Neural cell (in vitro differentiated cells): ENCODE measurements around the gene UTP14A. TPM values are rescaled to one million over a fixed set of nuclear protein-coding genes. Genes with fewer than 3 reads are reported as not detected.

Experiments
- H2AFZ ChIP-seq: fragments of 200-600, 300-800 bp; sonication (generic), shearing (Covaris generic); 2 replicates; pipeline ENCODE4 v1.6.0; 2014; ENCODE audit warnings: low read depth, mild to moderate bottlenecking, antibody characterized with exemption, low read length, moderate library complexity
- H3F3A ChIP-seq: fragments of 200-600 bp; shearing (Covaris generic); 2 replicates; pipeline ENCODE4 v1.6.1; 2016; ENCODE audit warnings: mild to moderate bottlenecking, moderate library complexity, mixed read lengths, antibody characterized with exemption, low read length; ENCODE audit not compliant: insufficient read depth, poor library complexity, severe bottlenecking
- H3K27ac ChIP-seq: fragments of 200-600, 300-800 bp; sonication (generic), shearing (Covaris generic); 2 replicates; pipeline ENCODE4 v1.5.1; 2014; ENCODE audit warnings: mild to moderate bottlenecking, low read length, moderate library complexity
- H3K27me3 ChIP-seq: fragments of 300-800, 200-600 bp; sonication (generic), shearing (Covaris generic); 2 replicates; pipeline ENCODE4 v1.6.0; 2014; ENCODE audit warnings: mild to moderate bottlenecking, low read depth, low read length, moderate library complexity; ENCODE audit not compliant: insufficient read depth
- H3K36me3 ChIP-seq: fragments of 300-800, 200-600 bp; sonication (generic), shearing (Covaris generic); 2 replicates; pipeline ENCODE4 v1.5.1; 2014; ENCODE audit warnings: mild to moderate bottlenecking, antibody characterized with exemption, low read length, moderate library complexity; ENCODE audit not compliant: insufficient read depth
- H3K4me2 ChIP-seq: fragments of 300-800, 200-600 bp; sonication (generic), shearing (Covaris generic); 2 replicates; pipeline ENCODE4 v1.6.0; 2014; ENCODE audit warnings: mild to moderate bottlenecking, low read length
- H3K4me3 ChIP-seq: fragments of 300-800, 200-600 bp; sonication (generic), shearing (Covaris generic); 2 replicates; pipeline ENCODE4 v1.5.1; 2014; ENCODE audit warnings: mild to moderate bottlenecking, low read length, moderate library complexity
- H3K79me2 ChIP-seq: fragments of 200-600 bp; shearing (Covaris generic); replicated peaks from 2 replicates; pipeline ENCODE4 v1.6.0; 2014; ENCODE audit warnings: mild to moderate bottlenecking, low read length, moderate library complexity; ENCODE audit not compliant: insufficient read depth
- H3K9ac ChIP-seq: fragments of 300-800, 200-600 bp; sonication (generic), shearing (Covaris generic); 2 replicates; pipeline ENCODE4 v1.6.1; 2016; ENCODE audit warnings: mild to moderate bottlenecking, low read length, mixed read lengths
- H3K9me2 ChIP-seq: fragments of 200-600 bp; shearing (Covaris generic); 2 replicates; pipeline ENCODE4 v1.6.1; 2016; ENCODE audit warnings: mild to moderate bottlenecking, low read length, mixed read lengths; ENCODE audit not compliant: insufficient read depth
- H3K9me3 ChIP-seq: fragments of 200-600, 300-800 bp; sonication (generic), shearing (Covaris generic); 2 replicates; pipeline ENCODE4 v1.6.1; 2016; ENCODE audit warnings: mild to moderate bottlenecking, mixed run types, low read length, moderate library complexity, mixed read lengths
- H4K20me1 ChIP-seq: fragments of 200-600 bp; shearing (Covaris generic); 2 replicates; pipeline ENCODE4 v1.6.1; 2016; ENCODE audit warnings: mild to moderate bottlenecking, mixed run types; ENCODE audit not compliant: insufficient read depth
- EP300 ChIP-seq: fragments of 450-650 bp; conservative IDR thresholded peaks from 2 replicates; pipeline ENCODE4 v1.6.1; 2014; ENCODE audit warnings: antibody characterized with exemption, mild to moderate bottlenecking, moderate library complexity; ENCODE audit not compliant: poor library complexity, severe bottlenecking
- EZH2 ChIP-seq: fragments of 200-600, 300-800 bp; shearing (Covaris generic), sonication (generic); IDR thresholded peaks from 2 replicates; pipeline ENCODE4 v1.6.1; 2014; ENCODE audit warnings: antibody characterized with exemption, low read length, borderline replicate concordance, mild to moderate bottlenecking; ENCODE audit not compliant: insufficient read depth, poor library complexity, severe bottlenecking
- MXI1 ChIP-seq: fragments of 450-650 bp; conservative IDR thresholded peaks from 2 replicates; pipeline ENCODE4 v1.6.1; 2014; ENCODE audit warnings: antibody characterized with exemption, mild to moderate bottlenecking; ENCODE audit not compliant: poor library complexity, severe bottlenecking
- POLR2AphosphoS5 ChIP-seq: IDR thresholded peaks from 2 replicates; pipeline ENCODE4 v1.6.1; 2012
- RAD21 ChIP-seq: fragments of 450-650 bp; conservative IDR thresholded peaks from 2 replicates; pipeline ENCODE4 v1.6.1; 2014; ENCODE audit warnings: antibody characterized with exemption, mild to moderate bottlenecking, moderate library complexity
- SMC3 ChIP-seq: fragments of 450-650 bp; conservative IDR thresholded peaks from 2 replicates; pipeline ENCODE4 v1.6.1; 2014; ENCODE audit warnings: antibody characterized with exemption, mild to moderate bottlenecking, moderate library complexity; ENCODE audit not compliant: poor library complexity
- TAF1 ChIP-seq: IDR thresholded peaks from 2 replicates; pipeline ENCODE4 v1.6.1; 2012; ENCODE audit warnings: low read depth
- polyA plus RNA-seq: library from polyadenylated mRNA; depleted of rRNA; stranded (reverse); fragments of >200 nt; gene quantifications from 2 replicates; pipeline ENCODE4 v1.2.3, GENCODE V29; 2014
- TF ChIP-seq, protein P1 (sequence below): IDR thresholded peaks from 2 replicates; pipeline ENCODE4 v1.6.1; 2012; ENCODE audit warnings: borderline replicate concordance
- TF ChIP-seq, protein P2 (sequence below): fragments of 450-650 bp; IDR thresholded peaks from 2 replicates; pipeline ENCODE4 v1.5.1; 2014; ENCODE audit warnings: antibody characterized with exemption, mild to moderate bottlenecking, moderate library complexity; ENCODE audit not compliant: poor library complexity, severe bottlenecking

Gene UTP14A
- polyA plus RNA-seq, 1 donor from 2014 or later = 10.5 TPM

DNA sequence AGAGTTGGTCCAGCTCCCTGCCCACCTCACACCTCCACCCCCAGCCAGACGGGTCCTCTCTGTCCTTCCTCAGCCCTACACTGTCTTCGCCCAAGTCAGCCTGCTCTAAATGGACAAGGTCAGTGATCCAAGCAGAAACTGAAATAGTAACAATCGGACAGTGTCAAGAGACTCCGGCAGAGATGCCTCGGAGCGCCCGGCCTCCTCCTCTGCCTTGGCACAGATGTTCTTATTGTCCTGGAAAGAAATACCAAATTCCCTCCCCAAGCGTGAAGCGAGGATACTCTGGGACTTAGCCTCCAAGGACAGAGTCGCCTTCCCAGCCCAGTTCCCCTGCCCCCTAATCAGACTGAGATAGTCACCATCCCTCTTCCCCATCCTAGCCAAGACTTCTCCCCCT, 28.5 kb downstream of the UTP14A start:
- H3K9me2 ChIP-seq = no peaks in the 10 kb centered on the region
- H3K4me3 ChIP-seq = no peak overlapping the region
- no peaks in the 10 kb centered on the region for H4K20me1 ChIP-seq
- H2AFZ ChIP-seq = no peak overlapping the region
- TF ChIP-seq, protein P1, sequence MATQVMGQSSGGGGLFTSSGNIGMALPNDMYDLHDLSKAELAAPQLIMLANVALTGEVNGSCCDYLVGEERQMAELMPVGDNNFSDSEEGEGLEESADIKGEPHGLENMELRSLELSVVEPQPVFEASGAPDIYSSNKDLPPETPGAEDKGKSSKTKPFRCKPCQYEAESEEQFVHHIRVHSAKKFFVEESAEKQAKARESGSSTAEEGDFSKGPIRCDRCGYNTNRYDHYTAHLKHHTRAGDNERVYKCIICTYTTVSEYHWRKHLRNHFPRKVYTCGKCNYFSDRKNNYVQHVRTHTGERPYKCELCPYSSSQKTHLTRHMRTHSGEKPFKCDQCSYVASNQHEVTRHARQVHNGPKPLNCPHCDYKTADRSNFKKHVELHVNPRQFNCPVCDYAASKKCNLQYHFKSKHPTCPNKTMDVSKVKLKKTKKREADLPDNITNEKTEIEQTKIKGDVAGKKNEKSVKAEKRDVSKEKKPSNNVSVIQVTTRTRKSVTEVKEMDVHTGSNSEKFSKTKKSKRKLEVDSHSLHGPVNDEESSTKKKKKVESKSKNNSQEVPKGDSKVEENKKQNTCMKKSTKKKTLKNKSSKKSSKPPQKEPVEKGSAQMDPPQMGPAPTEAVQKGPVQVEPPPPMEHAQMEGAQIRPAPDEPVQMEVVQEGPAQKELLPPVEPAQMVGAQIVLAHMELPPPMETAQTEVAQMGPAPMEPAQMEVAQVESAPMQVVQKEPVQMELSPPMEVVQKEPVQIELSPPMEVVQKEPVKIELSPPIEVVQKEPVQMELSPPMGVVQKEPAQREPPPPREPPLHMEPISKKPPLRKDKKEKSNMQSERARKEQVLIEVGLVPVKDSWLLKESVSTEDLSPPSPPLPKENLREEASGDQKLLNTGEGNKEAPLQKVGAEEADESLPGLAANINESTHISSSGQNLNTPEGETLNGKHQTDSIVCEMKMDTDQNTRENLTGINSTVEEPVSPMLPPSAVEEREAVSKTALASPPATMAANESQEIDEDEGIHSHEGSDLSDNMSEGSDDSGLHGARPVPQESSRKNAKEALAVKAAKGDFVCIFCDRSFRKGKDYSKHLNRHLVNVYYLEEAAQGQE = no peak
- TF ChIP-seq SMC3 = no peak
- no peak for TF ChIP-seq EP300
- TF ChIP-seq RAD21 = no peak
- TF ChIP-seq POLR2AphosphoS5 = no peak
- TF ChIP-seq, protein P2, sequence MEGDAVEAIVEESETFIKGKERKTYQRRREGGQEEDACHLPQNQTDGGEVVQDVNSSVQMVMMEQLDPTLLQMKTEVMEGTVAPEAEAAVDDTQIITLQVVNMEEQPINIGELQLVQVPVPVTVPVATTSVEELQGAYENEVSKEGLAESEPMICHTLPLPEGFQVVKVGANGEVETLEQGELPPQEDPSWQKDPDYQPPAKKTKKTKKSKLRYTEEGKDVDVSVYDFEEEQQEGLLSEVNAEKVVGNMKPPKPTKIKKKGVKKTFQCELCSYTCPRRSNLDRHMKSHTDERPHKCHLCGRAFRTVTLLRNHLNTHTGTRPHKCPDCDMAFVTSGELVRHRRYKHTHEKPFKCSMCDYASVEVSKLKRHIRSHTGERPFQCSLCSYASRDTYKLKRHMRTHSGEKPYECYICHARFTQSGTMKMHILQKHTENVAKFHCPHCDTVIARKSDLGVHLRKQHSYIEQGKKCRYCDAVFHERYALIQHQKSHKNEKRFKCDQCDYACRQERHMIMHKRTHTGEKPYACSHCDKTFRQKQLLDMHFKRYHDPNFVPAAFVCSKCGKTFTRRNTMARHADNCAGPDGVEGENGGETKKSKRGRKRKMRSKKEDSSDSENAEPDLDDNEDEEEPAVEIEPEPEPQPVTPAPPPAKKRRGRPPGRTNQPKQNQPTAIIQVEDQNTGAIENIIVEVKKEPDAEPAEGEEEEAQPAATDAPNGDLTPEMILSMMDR = no peak
- TF ChIP-seq MXI1 = no peak
- TF ChIP-seq TAF1 = no peak
- no peak for TF ChIP-seq EZH2
- no peak overlapping the region for H3K27ac ChIP-seq
- H3F3A ChIP-seq = no peaks in the 10 kb centered on the region
- H3K4me2 ChIP-seq = no peak overlapping the region
- H3K79me2 ChIP-seq = no peaks in the 10 kb centered on the region
- H3K27me3 ChIP-seq = peaks cover 21% of the 10 kb centered on the region
- no peaks in the 10 kb centered on the region for H3K9me3 ChIP-seq
- H3K36me3 ChIP-seq = no peaks in the 10 kb centered on the region
- H3K9ac ChIP-seq = no peak overlapping the region

DNA sequence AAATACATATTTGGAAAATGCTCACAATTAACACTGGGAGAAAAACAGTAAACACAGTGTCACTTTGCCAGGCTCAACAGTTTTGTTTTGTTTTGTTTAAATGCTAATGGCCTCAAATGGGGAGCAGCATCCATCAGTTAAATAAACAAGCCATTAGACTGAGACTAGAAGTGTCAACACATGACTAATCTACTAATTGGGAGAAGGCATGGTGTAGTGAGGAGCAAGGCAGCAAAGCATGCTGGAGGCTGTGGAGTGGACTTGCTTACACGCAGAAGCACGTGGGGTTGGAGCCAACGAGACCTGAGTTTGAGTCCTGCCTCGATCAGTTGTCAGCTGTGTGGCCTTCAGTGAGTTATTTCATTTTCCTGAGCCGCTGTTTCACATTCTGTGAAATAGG, 29.0 kb downstream of the UTP14A start:
- H3K27me3 ChIP-seq = peaks cover 21% of the 10 kb centered on the region
- H3K27ac ChIP-seq = no peak overlapping the region
- H3F3A ChIP-seq = no peaks in the 10 kb centered on the region
- no peak overlapping the region for H3K9ac ChIP-seq
- no peak overlapping the region for H3K4me2 ChIP-seq
- no peaks in the 10 kb centered on the region for H3K79me2 ChIP-seq
- H3K4me3 ChIP-seq = no peak overlapping the region
- no peaks in the 10 kb centered on the region for H4K20me1 ChIP-seq
- H3K9me3 ChIP-seq = no peaks in the 10 kb centered on the region
- no peaks in the 10 kb centered on the region for H3K36me3 ChIP-seq
- TF ChIP-seq EZH2 (no peak), MXI1 (no peak), TAF1 (no peak)
- TF ChIP-seq, protein P2 = no peak
- TF ChIP-seq, protein P1 = no peak
- H2AFZ ChIP-seq = no peak overlapping the region
- H3K9me2 ChIP-seq = no peaks in the 10 kb centered on the region
